HG02798 (cell line): Measurements from ENCODE around the gene PI3.

ENCODE experiments used
- ATAC-seq: cut with Tn5 transposase; IDR thresholded peaks from one replicate; pipeline ENCODE4 v1.9.1; 2021; ENCODE audit warnings: mild to moderate bottlenecking; ENCODE audit not compliant: unreplicated experiment, poor library complexity

The PI3 gene

GRCh38 chr20:45183084-45183483, 8.4 kb downstream of the PI3 start:
- ATAC-seq, result no peak

- ATAC-seq, result no peak
Measured at GRCh38 chr20:45187693-45188092, 13.0 kb downstream of the PI3 start.

- ATAC-seq, result no peak
Measured at GRCh38 chr20:45189067-45189609, 14.4 kb downstream of the PI3 start.

- ATAC-seq, result no peak
Measured at GRCh38 chr20:45189861-45190260, 15.2 kb downstream of the PI3 start.

- no peak for ATAC-seq
Measured at GRCh38 chr20:45191926-45192325, 17.2 kb downstream of the PI3 start.

GRCh38 chr20:45193331-45193730, 18.6 kb downstream of the PI3 start:
- no peak for ATAC-seq

- ATAC-seq, result no peak
Measured at GRCh38 chr20:45206725-45207124, 32.0 kb downstream of the PI3 start, which contains the start of gene SEMG1. Gene SEMG1 (plus strand): TSS chr20:45207033. CDS start chr20:45207054, 21 bp downstream.

GRCh38 chr20:45209924-45210323, 35.2 kb downstream of the PI3 start:
- ATAC-seq, result no peak

- no peak for ATAC-seq
Measured at GRCh38 chr20:45211569-45212474, 37.1 kb downstream of the PI3 start.

GRCh38 chr20:45212836-45213235, 38.1 kb downstream of the PI3 start:
- ATAC-seq, result no peak

GRCh38 chr20:45218124-45218523, 43.4 kb downstream of the PI3 start:
- no peak for ATAC-seq

- ATAC-seq, result no peak
Measured at GRCh38 chr20:45218636-45219035, 43.9 kb downstream of the PI3 start.

- no peak for ATAC-seq
Measured at GRCh38 chr20:45221076-45221475, 46.4 kb downstream of the PI3 start, which contains the start of gene SEMG2. Gene SEMG2 (plus strand): TSS chr20:45221373. CDS start chr20:45221390, 17 bp downstream.

- no peak for ATAC-seq
Measured at GRCh38 chr20:45223136-45223535, 48.4 kb downstream of the PI3 start.
